ENCODE results near the gene COL27A1.

- no peak for TF ChIP-seq CTCF (IDR thresholded peaks at IDR 0.05)
- TF ChIP-seq EZH2phosphoT487 (IDR thresholded peaks at IDR 0.05), result no peak
- no peak for TF ChIP-seq EZH2 (IDR thresholded peaks at IDR 0.05)
Observed at GRCh38 chr9:114167591-114168091, 12.3 kb downstream of the COL27A1 start.
